Activated naive CD8-positive, alpha-beta T cell treated with anti-CD3 and anti-CD28 coated beads, Interleukin-2, amount 10 ng/mL, durations not matched to agents 7 days and 5 days (primary cell): ENCODE measurements around the gene FAM131C. TPM values are rescaled to one million over a fixed set of nuclear protein-coding genes. Genes with fewer than 3 reads are reported as not detected.
A peak's percentile ranks its signal among the peaks of the same experiment; 100 is the strongest.
"Not testable (repeated sequence)": the region's sequence is repeated elsewhere in the genome, so short reads cannot be mapped to it uniquely, and the experiment has no call there.

Experiments used
- ATAC-seq: fragments of 150-1000 bp; cut with Tn5 transposase; one replicate; pipeline ENCODE4 v1.10.0; 2021; ENCODE audit warnings: low read depth, moderate library complexity
- POLR2A ChIA-PET: fragments of 350-600 bp; sonication (Branson Sonifier 250); formaldehyde crosslinking; loops from one replicate; lab custom pipeline; 2021; ENCODE audit warnings: antibody characterized with exemption; lab: Charles Lee
- DNase-seq: peaks from one replicate; pipeline ENCODE4 v3.0.0; 2021
- H3K27ac Mint-ChIP-seq: one replicate; pipeline ENCODE4 v1.8.0; 2022; ENCODE audit warnings: mild to moderate bottlenecking, mixed read lengths
- H3K27me3 Mint-ChIP-seq: one replicate; pipeline ENCODE4 v1.8.0; 2022; ENCODE audit warnings: mild to moderate bottlenecking, moderate library complexity, mixed read lengths
- H3K36me3 Mint-ChIP-seq: one replicate; pipeline ENCODE4 v1.8.0; 2021; ENCODE audit warnings: mild to moderate bottlenecking, mixed read lengths
- H3K4me1 Mint-ChIP-seq: one replicate; pipeline ENCODE4 v1.8.0; 2021; ENCODE audit warnings: mixed read lengths
- H3K4me3 Mint-ChIP-seq: one replicate; pipeline ENCODE4 v1.8.0; 2022; ENCODE audit warnings: mild to moderate bottlenecking, moderate library complexity, mixed read lengths
- H3K9me3 Mint-ChIP-seq: one replicate; pipeline ENCODE4 v1.8.0; 2021; ENCODE audit warnings: mixed read lengths
- total RNA-seq, 2 experiments: library from RNA; stranded (reverse); gene quantifications; one replicate each; pipeline ENCODE4 v1.2.3, GENCODE V29; 2021

FAM131C gene
- total RNA-seq, 2 experiments from 2014 or later, result 3.3 to 4.1 TPM

DNA sequence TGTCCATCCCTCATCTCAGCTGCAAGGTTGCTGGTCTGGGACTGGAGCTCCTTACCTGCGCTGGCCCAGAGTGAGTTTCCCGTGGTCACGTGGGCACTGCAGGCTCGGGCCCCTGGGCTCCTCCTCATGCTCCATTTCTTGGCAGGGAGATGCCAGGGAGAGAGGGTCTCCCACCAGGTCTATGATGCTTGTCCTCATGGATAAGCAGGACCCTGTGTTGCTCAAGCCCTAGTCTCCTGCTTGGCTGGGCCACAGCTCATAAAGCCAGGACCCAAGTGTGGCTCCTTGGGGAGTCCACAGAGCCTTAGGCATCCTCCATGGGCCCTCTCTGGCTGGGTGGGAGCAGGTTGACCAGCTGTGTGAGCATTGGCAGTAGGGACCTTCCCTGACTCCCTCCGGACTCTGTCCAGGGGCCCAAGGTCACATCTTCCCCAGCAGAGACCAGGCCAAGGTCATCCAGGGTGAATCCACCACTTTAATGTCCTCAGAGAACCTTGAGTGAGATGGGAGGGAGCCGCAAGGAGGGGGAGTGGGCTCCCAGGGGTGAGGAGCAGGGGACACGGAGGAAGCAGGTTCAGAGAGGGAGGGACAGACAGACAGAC is 16.0 kb downstream of the FAM131C start:
- not testable (repeated sequence) for H3K4me3 Mint-ChIP-seq, H3K9me3 Mint-ChIP-seq, H3K36me3 Mint-ChIP-seq, ATAC-seq, H3K27me3 Mint-ChIP-seq, DNase-seq
- POLR2A ChIA-PET, result interaction anchor here (0.6 to 1.7 kb wide), 2 partner anchors 13 to 241 kb away, joined by 4 to 5 read pairs; no protein-coding TSS in a partner anchor
- Mint-ChIP-seq H3K27ac (peak overlapping the region; percentile 54), H3K4me1 (peaks cover 21% of the 10 kb centered on the region)

DNA sequence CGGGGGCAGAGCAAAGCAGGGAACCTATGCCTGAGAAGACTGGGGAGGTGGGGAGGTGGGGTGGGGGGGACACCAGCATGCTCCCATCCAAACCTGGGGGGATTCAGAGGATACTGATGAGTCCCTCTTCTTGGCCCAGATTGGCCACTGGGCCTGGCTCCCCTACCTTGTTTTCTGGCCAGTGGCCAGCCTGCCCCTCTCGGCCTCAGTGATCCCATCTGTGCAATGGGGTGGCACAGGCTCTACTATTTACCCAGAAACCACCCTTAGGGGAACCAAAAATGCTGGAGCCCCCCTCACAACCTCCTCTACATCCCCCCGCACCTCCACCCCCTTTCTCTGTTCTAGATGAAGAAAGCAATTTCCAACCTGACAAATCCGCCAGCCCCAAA is 16.9 kb downstream of the FAM131C start:
- not testable (repeated sequence) for H3K27ac Mint-ChIP-seq, H3K27me3 Mint-ChIP-seq, H3K4me3 Mint-ChIP-seq, H3K9me3 Mint-ChIP-seq, DNase-seq, H3K36me3 Mint-ChIP-seq, ATAC-seq
- H3K4me1 Mint-ChIP-seq, result peaks cover 21% of the 10 kb centered on the region
- POLR2A ChIA-PET, result interaction anchor here (1.7 kb wide), 1 partner anchor 14 kb away, joined by 4 read pairs; no protein-coding TSS in a partner anchor

DNA sequence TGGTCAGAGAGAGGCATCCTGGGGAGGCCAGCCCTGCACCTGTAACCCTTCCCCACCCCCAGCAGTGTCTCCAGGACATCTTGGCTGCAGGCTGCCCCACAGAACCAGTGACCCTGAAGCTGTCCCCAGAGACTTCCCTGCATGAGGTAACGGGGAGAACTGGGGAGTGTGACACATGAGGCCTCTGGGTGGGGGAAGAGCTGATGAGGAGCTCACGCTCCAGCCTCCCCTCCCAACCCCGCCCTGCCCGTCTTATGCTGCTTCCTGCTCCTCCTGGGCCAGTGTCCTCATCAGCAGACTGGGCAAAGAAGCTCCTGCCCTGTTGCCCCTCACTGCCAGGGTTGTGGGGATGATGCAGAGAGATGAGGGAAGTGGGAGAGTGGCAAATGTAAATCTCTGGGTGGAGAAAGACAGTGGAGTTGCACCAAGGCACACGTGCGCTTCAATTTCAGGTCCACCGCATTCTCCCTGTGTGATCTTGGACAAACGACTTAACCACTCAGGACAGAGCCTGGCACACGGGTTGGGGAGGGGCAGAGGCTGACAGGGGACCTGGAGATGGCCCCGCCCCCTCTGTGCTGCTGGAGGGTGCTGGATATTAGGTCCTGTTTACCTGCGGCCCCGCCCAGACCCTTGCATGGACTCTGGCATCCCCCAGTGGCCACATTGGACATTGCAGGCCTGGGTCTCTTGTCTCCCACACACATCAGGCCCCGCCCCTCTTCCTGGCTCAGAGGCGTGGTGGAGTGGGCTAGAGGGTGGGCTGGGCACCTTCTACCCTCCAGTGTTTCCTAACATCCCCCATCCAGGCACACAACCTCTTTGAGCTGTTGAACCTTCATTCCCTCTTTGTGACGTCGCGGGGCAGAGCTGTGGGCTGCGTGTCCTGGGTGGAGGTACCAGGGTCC is 17.6 kb downstream of the FAM131C start:
- Mint-ChIP-seq H3K4me1 (peaks cover 21% of the 10 kb centered on the region), H3K36me3 (no peaks in the 10 kb centered on the region), H3K27ac (peak overlapping the region; percentile 65), H3K4me3 (no peak overlapping the region), H3K9me3 (no peaks in the 10 kb centered on the region), H3K27me3 (peaks cover 6% of the 10 kb centered on the region)
- ATAC-seq (peak; percentile 88), DNase-seq (peak; percentile 90)
- POLR2A ChIA-PET, result interaction anchor here (1.7 kb wide), 1 partner anchor 14 kb away, joined by 4 read pairs; no protein-coding TSS in a partner anchor

DNA sequence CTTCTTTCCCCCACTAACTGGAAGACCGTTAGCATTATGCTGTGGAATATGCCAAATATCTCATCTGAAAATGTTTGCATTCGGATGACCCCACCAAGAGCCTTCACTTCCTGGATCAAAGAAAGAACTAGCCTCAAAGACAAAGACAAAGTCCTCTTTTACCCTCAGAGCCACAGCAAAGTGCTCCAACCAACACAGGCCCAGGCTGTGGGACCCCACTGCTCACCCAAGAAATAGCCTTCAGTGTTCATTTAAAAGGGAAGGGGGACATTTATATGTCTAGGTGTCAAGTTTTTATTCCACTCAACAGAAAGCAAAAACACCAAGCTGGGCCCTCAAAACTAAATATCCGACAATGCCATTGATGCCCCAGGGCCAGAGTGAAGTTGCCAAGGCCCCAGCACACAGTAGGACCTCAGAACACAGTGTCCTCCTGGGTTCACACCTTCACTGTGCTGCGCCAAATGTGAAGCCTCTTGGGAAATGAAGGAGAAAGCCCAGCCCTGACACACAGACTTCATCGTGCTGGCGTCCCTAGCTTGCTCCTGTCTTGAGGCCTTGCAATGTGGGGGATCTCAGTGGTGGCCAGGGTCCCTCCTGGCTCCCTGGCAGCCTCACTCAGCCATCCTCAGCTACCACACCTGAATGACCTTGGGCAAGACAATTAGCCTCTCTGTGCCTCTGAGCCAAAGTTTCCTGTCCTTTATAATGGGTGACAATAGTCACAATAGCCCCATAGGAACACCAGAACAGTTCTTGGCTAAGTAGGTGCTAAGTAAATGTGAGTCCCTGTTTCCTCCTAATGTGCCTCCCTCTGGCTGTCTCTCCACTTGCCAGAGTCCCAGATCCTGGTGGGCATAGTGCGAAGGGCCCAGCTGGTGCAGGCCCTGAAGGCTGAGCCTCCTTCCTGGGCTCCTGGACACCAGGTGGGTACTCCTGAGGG is 18.6 kb downstream of the FAM131C start:
- Mint-ChIP-seq H3K27me3 (peaks cover 7% of the 10 kb centered on the region), H3K4me3 (no peak overlapping the region), H3K36me3 (no peaks in the 10 kb centered on the region), H3K4me1 (peaks cover 18% of the 10 kb centered on the region), H3K9me3 (no peaks in the 10 kb centered on the region), H3K27ac (no peak overlapping the region)
- POLR2A ChIA-PET, result no interaction called here
- DNase-seq (no peak), ATAC-seq (no peak)

DNA sequence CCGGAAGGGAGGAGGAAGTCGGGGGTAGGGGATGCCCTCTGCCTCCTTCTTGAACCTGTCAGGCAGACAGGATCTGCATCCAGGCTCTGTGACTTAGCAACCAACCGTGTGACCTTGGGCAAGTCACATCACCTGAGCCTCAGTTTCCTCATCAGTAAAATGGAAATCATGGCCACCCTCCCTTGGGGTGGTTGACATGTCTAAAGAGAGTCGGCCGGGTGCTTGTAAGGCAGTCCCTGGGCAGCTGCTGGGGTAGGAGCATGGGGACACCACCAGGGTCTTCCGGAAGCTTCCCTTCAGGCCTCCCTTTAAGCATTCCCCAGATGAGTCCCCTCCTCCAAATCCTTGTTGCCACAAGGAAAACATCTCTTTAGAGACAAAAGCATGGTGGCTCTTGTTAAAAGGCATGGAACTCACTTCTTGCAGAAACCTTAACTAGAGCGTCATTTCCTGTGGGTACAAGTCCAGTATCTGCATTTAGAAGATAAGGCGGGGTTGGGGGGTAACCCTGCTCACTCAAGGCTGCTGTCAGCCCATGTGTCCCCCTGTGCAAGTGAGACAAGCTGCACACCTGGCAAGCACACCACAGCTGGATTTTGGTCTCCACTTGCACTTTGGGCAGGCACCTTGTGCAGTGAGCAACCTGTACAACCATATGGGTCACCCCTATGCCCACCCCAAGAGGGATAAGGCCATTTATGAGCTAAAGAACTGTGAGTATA is 19.5 kb downstream of the FAM131C start:
- H3K27ac Mint-ChIP-seq, result no peak overlapping the region
- POLR2A ChIA-PET, result no interaction called here
- DNase-seq (no peak), ATAC-seq (no peak)
- H3K4me3 Mint-ChIP-seq, result no peak overlapping the region
- H3K4me1 Mint-ChIP-seq, result peaks cover 18% of the 10 kb centered on the region
- H3K27me3 Mint-ChIP-seq, result peaks cover 14% of the 10 kb centered on the region
- no peaks in the 10 kb centered on the region for H3K36me3 Mint-ChIP-seq
- no peaks in the 10 kb centered on the region for H3K9me3 Mint-ChIP-seq

DNA sequence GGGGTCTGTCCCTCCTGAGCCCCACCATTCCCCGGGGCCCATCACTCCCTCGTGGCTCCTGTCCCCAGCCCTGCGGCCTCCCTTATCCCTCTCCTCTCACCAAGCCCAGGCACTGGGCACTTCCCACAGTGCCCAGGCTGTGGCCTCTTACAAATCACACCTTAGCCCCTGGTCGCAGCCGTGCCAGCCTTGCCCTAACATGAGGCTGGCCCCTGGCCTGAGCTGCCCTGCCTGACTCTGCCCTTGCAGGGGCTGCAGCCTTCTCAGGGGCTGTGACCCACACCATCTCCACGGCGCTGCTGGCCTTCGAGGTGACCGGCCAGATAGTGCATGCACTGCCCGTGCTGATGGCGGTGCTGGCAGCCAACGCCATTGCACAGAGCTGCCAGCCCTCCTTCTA is 21.5 kb downstream of the FAM131C start:
- H3K27me3 Mint-ChIP-seq, result peaks cover 19% of the 10 kb centered on the region
- H3K9me3 Mint-ChIP-seq, ATAC-seq, H3K36me3 Mint-ChIP-seq, DNase-seq, H3K27ac Mint-ChIP-seq, POLR2A ChIA-PET: not testable (repeated sequence)
- peaks cover 18% of the 10 kb centered on the region for H3K4me1 Mint-ChIP-seq
- H3K4me3 Mint-ChIP-seq, result peak overlapping the region; percentile 22

DNA sequence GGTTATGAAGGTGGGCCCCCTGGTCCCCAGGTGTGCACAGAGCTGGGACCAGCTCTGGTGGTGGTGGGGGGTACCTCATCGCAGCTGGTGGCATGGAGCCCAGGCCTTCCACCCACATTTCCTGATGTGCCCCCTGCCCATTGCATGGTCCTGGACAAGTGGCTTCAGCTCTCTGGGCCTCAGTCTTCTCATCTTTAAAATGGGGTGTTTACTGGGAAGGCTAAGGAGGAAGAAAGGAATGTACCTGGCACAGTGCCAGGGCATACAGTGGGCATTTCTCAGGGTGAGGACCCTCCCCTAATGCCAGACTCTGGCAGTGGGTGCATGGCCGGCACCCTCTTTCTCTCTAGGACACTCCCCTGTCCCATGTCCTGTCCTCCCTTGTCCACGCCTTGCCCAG is 22.4 kb downstream of the FAM131C start:
- Mint-ChIP-seq H3K4me1 (peaks cover 15% of the 10 kb centered on the region), H3K27ac (no peak overlapping the region), H3K36me3 (no peaks in the 10 kb centered on the region), H3K9me3 (no peaks in the 10 kb centered on the region), H3K27me3 (peaks cover 19% of the 10 kb centered on the region), H3K4me3 (no peak overlapping the region)
- POLR2A ChIA-PET, result no interaction called here
- ATAC-seq, result no peak
- no peak for DNase-seq

DNA sequence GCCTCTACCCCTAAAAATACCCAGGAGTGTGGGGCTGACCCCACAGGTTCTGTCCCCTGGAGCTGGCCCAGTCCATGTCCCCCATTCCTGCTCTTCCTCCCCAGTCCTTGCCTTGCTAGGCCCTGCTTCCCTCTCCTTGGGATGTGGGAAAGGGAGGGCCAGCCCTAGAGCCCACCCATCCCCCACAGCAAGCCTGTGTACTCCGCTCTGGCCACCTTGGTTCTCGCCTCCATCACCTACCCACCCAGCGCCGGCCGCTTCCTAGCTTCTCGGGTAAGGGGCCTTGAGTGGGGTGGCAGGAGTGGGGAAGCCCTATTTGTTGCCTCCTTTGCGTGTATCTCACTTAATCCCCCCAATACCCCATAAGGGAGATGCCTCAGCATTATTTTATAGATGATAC is 23.1 kb downstream of the FAM131C start:
- peaks cover 19% of the 10 kb centered on the region for H3K27me3 Mint-ChIP-seq
- no peak overlapping the region for H3K4me3 Mint-ChIP-seq
- POLR2A ChIA-PET, result no interaction called here
- peak overlapping the region; percentile 34 for H3K27ac Mint-ChIP-seq
- H3K9me3 Mint-ChIP-seq, result no peaks in the 10 kb centered on the region
- H3K4me1 Mint-ChIP-seq, result peaks cover 11% of the 10 kb centered on the region
- H3K36me3 Mint-ChIP-seq, result no peaks in the 10 kb centered on the region
- ATAC-seq, result no peak
- no peak for DNase-seq

DNA sequence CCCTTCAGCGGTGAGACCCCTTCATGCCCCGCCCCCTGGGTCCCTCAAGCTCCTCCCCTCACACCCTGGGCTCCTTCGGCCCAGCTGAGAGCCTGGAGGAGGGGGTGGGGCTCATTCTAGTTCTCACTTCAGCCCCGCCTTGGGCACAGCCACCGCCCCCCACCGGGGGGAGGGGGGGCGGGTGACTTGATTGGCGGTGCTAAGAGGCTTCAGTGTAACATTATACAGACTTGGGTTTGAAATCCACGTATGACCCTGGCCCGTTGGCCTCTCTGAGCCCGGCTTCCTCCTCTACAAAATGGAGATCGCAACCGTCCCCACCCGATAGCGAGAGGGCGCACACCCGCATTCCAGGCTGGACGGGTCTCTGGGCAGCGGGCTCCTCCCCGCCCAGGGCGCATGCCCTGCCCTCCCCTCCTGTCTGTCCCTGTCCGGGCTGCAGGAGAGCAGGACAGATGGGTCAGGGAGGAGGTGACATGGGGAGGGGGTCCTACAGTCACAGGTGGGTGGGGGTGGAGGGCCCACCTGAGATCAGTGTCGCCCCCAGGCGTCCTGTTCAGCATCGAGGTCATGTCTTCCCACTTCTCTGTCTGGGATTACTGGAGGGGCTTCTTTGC is 24.8 kb downstream of the FAM131C start:
- no peak for DNase-seq

DNA sequence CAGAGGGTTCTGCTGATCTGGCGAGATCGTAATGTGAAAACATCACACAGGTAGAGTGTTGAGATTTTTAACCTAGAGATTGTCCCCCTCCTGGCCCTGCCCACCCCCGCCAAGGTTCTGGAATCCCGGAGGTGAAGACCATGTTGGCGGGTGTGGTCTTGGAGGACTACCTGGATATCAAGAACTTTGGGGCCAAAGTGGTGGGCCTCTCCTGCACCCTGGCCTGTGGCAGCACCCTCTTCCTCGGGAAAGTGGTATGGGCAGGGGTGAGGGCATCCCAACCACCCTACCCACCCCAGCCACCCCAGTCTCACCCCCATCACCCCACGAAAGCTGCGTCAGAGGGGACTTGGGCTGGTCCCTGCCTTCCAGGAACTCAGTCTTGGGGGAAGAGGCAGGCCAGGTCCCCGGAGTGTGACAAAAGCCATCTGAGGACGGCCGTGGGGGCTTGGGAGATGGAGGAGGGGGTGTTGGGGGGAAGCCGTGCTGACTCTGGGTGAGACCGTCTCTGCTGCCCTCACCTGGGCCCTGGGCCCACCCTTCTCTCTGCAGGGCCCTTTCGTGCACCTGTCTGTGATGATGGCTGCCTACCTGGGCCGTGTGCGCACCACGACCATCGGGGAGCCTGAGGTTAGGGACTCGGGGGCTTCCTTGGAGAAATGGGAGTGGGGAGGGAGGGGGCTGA is 25.5 kb downstream of the FAM131C start:
- POLR2A ChIA-PET, result no interaction called here
- DNase-seq (no peak), ATAC-seq (no peak)
- peaks cover 19% of the 10 kb centered on the region for H3K27me3 Mint-ChIP-seq
- no peak overlapping the region for H3K27ac Mint-ChIP-seq
- no peaks in the 10 kb centered on the region for H3K36me3 Mint-ChIP-seq
- no peaks in the 10 kb centered on the region for H3K9me3 Mint-ChIP-seq
- H3K4me3 Mint-ChIP-seq, result no peak overlapping the region
- no peaks in the 10 kb centered on the region for H3K4me1 Mint-ChIP-seq

More for the DNA sequence above, 24.8 kb downstream of the FAM131C start:
- ATAC-seq, result no peak
- Mint-ChIP-seq H3K4me1 (peaks cover 2% of the 10 kb centered on the region), H3K27me3 (peaks cover 19% of the 10 kb centered on the region), H3K27ac (no peak overlapping the region), H3K36me3 (no peaks in the 10 kb centered on the region), H3K4me3 (no peak overlapping the region), H3K9me3 (no peaks in the 10 kb centered on the region)
- POLR2A ChIA-PET, result no interaction called here

DNA sequence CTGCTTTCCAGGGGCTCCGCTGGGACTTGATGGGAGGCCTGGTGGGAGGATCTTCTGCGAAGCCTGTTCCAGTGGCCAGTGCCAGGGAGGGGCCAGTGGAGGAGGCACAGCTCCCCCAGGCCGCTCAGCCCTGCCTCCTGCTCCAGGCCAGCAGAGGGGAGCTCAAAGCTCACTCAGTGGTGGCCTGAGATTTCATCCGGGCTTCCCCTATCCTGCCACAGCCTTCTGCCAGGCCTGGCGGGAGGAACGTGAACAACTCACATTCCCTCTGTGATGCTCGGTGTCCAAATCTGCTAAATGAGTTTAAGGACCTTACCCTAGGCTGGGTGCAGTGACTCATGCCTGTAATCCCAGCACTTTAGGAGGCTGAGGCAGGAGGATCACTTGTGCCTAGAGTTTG is 26.6 kb downstream of the FAM131C start:
- Mint-ChIP-seq H3K27me3 (peaks cover 19% of the 10 kb centered on the region), H3K36me3 (no peaks in the 10 kb centered on the region), H3K4me1 (no peaks in the 10 kb centered on the region), H3K9me3 (no peaks in the 10 kb centered on the region), H3K4me3 (no peak overlapping the region), H3K27ac (no peak overlapping the region)
- no peak for DNase-seq
- POLR2A ChIA-PET, result no interaction called here
- no peak for ATAC-seq

DNA sequence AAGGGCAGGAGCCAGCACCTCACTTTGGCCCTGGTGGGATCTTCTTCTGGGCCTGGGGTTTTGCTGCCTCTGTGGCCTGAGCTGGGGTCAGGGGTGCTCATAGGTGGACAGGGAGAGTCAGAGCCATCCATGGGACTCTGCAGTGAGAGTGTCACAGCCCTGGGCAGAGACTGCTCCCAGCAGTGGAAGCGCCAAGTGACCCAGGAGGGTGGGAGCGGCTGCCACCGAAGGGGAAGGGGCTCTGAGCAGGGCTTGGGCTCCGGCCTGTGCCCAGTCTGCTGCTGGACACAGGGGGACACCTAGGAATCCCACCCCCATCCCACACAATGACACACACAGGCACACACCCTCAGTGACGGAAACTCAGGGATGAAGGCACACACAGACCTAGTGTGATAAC is 29.5 kb downstream of the FAM131C start:
- Mint-ChIP-seq H3K9me3 (no peaks in the 10 kb centered on the region), H3K4me3 (no peak overlapping the region), H3K4me1 (no peaks in the 10 kb centered on the region), H3K27me3 (peaks cover 8% of the 10 kb centered on the region), H3K27ac (no peak overlapping the region), H3K36me3 (no peaks in the 10 kb centered on the region)
- POLR2A ChIA-PET, result no interaction called here
- ATAC-seq (no peak), DNase-seq (no peak)
